Hematopoietic multipotent progenitor cell treated with erythropoietin and hydrocortisone succinate and interleukin-3 and kit ligand, for 8 days (in vitro differentiated cells): Measurements from ENCODE around the gene GPR27.

Experiments
- DNase-seq: peaks from one replicate; pipeline ENCODE4 v3.0.0-alpha.2; 2015

The GPR27 gene

DNA sequence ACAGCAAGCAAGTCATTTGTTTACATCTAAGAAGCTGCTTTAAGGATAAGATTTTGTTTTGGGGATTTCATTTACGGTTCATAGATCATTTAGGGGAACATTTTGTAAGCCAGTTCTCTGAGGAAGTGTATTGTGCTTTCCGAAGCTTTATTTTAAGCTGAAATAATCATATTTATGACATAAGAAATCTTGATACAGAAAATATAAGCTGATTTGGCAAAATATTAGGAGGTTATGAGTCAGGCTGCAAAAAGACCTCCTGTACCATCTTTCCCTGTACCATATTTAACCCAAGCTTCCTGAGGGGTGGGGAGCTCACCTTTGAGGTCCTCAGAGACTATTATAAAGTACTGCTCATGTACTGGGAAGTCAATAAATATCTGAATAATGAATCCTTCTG, 20.3 kb upstream of the GPR27 start:
- no peak for DNase-seq

DNA sequence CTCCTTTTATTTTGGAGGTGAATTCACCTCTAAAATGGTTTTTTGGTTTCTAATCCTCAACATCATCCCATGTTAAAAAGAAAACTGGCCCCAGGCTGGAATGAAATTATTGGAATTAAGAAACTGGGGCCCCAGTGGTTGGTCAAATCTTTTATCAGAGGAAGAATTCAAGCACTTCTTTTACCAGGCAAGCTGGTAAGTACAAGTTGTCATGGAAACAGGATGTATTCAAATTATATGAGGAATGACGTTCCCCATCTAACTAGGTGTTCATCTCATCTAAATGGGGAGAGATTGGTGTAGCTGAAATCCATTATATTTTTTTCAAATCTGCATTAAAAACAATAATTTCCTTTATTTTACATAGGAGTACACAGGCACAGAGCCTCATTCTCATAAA, 18.8 kb upstream of the GPR27 start:
- DNase-seq = no peak

DNA sequence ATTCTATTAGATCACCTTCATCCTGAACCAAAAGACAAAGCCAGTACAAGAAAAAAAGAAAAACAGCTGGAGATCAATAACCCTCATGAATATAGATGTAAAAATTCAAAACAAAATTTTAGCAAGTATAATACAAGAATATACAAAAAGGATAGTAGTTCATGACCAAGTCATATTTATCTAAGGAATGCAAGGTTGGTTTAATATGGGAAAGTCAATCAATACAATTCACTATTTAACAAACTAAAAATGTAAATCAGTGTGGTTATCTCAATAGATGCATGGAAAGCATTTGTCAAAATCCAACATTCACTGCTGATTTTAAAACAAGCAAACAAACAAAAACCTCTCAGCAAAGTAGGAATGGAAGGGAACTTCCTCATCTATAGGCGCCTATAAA, 11.0 kb upstream of the GPR27 start:
- no peak for DNase-seq

DNA sequence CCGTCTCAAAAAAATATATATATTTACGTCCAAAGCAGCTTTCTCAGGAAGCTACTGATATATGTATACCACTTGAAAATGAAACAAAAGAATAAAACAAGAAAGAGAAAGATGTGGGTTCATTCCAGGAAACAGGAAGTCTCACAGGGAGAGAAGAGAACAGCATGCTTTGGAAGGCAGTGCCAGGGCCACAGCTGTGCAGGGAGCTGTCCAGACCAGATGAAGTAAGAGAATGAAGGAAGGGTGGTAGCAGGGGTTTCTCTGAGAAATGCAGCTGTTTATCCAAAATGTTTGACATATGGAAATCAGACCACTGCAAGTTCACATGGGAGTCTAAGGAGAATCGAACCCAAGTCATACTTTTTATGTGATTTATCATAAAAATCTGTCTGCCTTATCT, 8.9 kb upstream of the GPR27 start:
- no peak for DNase-seq

DNA sequence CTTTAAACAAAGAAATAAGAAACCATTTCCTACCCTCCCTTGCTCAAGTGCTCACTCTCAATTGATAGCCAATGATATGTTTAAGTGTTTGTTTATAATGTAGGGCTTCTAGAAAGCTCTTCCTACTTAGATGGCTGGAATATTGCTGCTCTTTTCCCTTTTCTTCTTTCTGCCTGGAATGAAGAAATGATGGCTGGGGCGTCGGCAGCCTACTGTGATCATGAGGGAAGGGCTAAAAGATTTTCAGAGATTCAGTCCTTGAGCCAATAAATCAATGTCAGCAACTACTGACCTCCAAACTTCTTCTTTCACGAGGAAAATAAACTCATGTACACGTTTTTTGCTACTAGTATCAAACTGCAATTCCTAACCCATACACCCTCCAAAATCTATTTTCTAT, 2.1 kb upstream of the GPR27 start:
- no peak for DNase-seq

DNA sequence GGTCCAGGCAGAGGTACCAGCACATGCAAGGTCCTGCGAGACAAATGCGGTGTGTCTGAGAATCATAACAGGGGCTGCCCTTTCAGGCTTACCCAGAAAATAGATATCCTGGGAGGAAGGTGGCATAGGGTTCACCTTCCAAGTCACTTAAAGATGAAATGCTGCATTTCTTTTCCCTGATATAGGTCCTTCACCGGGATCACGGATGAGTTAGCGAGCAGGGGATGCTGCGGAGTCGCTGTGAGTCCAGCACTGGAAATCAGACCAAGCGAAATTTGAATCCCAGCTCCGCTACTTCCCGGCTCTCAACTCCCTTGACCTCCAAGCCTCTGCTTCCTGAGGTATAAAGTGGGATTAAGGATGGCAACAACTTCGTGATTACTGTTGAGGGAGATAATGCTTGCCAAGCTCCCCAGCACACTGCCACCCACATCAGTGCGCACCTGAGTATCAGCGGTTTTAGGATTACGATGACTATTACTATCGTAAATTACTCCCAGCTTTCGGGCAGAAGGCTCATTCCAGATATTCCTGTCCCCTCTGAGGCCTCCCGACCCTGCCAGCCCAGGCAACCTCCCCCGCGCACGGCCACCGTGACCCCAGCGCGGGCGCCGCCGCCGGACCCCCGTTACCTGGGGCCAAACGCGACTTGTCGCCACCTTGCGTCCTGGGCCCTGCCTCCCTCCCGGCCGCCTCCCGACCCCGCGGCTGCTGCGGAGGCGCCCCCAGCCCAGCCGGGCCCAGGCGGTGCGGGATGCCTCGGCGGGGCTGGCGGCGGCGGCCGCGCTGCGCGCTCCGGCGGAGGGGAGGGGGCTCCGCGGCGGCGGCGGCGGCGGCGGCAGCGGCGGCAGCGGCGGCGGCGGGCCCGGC, 589 bp upstream of the GPR27 start:
- DNase-seq = no peak

DNA sequence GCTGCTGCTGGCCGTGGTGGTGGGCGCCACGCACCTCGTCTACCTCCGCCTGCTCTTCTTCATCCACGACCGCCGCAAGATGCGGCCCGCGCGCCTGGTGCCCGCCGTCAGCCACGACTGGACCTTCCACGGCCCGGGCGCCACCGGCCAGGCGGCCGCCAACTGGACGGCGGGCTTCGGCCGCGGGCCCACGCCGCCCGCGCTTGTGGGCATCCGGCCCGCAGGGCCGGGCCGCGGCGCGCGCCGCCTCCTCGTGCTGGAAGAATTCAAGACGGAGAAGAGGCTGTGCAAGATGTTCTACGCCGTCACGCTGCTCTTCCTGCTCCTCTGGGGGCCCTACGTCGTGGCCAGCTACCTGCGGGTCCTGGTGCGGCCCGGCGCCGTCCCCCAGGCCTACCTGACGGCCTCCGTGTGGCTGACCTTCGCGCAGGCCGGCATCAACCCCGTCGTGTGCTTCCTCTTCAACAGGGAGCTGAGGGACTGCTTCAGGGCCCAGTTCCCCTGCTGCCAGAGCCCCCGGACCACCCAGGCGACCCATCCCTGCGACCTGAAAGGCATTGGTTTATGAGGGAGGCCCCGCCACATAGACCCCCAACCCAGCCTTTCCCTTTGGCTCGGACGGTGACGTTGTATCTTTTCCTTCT, 1.1 kb downstream of the GPR27 start:
- DNase-seq = no peak

DNA sequence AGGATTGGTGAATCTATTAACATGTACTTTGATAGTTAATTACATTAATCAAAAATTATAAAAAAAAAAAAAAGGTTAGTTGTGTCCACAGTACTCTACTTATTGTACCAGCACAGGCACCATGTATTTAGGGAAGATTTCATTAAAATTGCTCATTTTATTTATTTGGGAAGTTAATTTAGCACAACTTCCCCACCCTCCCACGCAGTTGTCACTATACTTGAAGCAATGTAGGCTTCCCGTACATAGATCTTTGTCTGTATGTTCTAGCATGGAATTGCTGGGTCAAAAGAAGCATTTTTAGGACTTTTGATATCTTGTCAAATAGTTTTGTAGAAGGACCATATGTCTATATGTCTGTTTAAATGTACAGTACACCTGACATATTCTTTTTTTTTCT, 4.4 kb downstream of the GPR27 start:
- no peak for DNase-seq

DNA sequence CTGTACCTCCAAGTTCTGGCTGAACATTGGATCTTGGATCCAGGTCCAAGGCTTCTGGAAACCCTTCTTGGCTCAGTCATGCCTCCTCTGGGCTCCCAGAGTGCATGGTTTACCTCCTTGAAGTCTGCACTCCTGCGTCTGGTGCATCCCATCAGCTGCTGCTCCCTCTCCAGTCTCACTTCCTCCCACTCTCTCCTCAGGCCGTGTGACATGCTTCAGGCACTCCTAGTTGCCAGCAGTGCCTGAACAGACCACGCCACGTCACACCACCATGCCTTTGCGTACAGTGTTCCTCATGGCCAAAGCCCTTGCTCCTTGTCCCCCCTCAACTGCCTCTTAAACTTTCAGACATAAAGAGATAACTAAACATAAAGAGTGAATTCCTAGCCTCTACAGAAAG, 5.7 kb downstream of the GPR27 start:
- no peak for DNase-seq

DNA sequence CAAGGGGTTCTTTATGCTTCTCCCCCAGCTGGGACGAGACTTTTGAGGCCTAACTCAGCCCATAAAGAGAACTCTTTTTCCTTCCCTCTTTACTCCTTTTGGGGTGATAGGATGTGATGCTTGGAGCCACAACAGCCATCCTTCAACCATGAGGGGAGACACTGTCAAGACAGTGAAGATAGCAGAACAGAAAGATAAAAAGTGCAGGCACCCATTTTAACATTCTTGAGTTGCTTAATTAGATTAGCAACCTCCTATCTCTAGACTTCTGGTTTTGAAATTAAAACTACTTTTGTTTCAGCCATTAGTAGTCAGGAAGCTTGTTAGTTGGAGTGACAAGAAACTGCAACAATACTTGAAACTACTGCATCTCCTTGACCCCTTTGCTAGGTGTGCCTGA, 6.5 kb downstream of the GPR27 start:
- no peak for DNase-seq

DNA sequence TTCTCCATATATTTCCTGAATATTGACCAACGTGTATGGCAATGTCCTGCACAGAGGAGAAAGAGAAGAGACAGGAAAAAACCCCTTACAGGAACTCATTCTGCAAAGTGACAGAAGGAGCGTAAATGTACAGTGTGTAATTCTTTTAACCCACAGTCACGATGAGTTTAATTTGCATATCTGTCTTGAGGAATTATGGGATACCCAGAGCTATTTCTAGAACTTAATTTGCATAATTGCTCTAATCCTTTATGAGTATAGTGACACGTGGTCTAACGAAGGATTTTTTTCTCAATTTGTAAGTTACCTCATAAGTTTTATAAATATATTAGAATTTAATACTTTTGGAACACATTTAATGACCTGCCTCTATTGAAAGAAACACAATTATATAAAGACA, 9.8 kb downstream of the GPR27 start:
- no peak for DNase-seq

DNA sequence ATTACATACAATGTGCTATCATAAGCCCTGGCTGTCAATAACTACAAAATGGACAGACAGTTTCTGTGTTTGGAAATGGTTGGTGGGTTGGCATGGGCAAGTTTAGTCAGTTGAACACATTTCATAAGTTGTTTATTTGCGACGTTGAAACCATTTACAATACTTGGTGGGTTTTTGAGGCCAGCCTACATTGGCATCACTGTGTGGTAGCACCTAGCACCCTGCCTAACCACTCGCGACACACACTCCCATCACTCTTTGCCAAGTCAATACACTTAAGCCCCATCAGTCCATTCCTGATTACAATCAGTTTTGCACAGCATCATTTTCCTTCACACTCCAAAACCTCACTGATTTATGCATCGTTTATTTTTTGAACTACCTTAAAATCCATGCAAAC, 17.5 kb downstream of the GPR27 start:
- no peak for DNase-seq

DNA sequence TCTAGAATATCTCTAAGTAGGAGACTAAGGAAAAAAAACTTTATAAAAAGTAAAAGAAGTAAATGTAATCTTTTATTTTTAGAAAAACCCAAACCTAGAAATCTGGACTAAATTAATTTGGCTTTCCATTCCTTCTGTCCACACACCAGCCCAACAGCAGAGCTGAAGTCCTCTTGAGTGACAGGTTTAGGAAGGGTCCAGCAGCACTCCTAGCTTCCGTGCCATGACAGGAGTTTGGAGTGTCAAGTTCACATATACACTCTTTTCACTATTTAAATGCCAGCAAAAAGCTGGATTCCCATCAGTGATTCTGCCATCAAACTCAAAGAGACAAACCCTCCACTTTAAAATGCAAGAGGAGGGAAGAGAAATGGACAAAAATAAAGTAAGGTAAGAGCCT, 18.2 kb downstream of the GPR27 start:
- DNase-seq = no peak

DNA sequence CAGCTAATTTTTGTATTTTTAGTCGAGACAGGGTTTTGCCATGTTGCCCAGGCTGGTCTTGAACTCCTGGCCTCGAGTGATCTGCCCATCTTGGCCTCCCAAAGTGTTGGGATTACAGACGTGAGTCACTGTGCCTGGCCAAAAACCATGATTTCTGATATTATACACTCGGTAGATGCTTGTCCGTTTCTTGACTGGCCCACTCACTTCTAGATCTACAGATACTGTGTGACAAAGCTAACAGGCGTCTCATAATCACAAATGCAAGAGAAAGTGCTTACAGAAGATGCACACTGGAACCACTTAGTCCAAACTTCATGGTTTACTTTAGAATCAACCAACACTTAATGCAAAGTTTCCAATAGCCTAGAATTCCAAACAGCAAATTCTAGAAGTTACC, 22.9 kb downstream of the GPR27 start:
- no peak for DNase-seq

DNA sequence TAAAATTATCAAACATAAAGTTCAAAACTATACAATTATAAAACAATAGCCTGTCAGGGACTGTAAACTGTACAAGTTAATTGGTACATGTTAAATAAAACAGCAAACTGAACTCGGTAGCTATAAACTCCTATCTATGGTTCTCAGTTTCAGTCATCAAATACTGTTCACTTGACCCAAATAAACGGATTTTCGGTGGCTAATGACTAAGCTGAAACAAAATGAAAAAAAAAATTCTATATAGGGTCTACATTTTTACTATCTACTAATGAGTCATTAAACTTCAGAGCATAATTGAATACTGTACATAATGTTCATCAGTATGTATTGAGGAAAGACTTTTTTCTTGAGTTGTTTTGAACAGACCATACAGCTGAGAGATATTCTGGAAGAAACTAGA, 24.7 kb downstream of the GPR27 start:
- no peak for DNase-seq

DNA sequence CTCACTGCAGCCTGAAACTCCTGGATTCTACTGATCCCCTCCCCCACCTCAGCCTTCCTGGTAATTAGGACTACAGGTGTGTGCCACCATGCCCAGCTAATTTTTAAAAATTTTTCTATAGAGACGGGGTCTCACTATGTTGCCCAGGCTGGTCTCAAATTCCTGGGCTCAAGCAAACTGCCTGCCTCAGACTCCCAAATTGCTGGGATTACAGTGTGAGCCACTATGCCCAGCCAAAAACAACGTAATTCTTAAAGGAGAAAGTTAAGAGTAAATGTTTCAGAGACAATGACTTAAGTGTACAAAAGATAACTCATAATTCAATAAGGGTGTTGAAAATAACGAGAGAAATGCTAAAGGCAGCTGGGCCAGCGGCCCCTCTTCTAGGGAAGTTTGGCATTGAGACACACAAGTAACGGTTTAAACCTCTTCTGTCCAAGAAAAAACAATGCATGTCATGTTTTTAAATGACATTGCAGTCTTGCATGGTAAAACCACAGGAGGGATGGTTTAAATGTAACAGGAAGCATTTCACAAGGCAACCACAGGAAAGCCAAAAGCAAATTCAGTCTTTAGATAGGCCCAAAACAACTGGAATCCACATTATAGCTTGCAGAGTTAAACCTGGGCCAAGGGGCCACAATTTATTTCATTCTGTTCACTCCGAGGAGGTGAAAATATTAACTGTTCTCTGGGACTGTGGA, 26.2 kb downstream of the GPR27 start:
- DNase-seq = peak; percentile 53

DNA sequence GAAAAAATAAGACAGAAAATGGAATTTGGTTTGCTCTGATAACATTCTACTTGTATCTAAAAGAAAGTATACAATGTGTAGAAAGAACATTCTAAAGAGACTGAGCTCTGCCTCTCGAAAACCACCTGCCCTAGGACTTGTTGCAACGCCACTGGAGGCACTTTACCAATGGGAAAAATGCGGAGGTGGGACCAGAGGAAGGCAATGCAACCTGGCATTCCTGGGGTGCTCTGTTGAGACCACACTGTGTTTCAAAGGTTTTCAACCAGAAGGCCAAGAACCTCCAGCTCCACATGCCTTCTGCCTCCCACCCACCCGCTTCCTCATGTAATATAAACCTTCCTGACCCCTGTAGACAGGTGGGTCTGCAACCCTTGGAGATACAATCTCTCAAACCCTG, 26.8 kb downstream of the GPR27 start:
- DNase-seq = no peak

DNA sequence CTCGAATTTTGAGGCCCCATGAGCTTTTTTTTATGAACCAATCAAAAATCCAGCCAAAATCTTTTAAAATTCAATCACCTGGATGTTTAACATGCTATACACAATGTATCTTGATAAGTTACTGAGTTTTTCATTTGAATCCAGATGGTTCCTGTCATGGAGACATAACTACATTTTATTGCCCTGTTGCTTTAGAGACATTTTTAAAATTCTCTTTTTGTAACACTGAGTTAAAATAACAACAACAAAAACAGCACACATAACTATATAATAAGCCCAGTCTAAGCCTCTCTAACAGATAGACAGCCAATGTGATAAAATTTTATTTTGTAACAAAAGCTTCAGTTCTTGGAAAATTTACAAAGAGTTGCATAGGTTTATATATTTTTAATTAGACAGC, 29.5 kb downstream of the GPR27 start:
- DNase-seq = no peak

DNA sequence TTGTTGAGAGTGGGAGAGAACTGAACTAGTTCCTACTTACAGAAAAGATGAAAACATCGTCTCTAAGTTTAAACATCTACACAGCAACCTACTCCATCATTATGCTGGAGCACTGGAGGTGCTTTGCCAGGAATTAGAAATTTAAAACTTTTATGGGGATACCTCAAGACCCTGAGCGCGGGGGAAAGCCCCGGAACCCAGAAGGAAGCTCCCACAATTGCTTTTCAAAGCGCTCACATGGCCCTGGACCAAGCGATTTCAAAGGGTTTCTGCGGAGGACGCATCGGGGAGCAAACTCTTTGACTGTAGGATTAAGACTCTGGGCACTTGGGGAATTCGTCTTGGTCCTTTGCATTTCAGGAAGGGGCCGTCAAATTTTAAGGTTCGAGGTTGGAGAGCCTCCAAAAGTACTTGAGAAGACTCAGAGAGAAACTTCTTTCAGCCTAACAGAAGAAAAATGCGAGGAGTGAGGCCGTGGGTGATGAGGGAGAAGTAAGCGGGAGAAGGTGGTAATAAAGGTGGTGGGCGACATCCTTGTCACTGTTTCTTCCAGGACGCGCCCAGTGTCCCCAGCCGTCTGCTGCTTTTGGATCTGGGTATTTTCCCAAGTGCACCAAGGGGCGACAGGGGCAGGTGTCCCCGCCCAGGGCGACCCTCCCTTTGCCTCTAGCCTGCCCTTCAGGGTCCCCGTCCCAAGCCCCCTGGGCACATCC, 30.7 kb downstream of the GPR27 start:
- no peak for DNase-seq

DNA sequence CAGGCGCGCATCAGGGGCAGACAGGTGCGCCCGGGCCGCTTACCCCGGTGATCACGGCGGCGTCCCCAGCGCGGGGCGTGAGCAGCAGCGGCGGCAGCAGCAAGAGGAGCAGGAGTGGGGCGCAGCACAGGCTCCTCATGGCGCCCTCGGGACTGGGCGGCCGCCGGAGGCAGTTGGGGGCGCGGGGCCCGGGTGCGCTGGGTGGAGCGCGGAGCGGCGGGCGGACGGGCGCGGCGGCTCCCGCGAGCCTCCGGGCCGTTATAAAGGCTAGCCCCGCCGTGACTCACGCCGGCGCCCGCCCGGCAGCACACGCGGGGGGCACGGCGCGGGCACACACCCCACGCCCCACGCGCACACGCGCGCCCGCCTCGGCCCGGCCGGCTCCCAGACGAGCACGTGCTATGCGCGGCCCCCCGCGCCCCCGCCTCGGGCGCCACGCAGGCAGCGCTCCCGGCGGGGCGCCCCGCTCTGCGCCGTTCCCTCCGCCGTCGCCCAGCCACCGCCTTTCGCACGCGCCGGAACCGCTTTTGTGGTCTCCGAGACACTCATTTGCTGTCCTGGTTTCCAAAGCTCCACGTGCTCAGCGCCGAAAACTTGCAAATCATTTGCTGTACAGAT, 31.4 kb downstream of the GPR27 start, which contains the start of gene PROK2:
TSS of gene PROK2 (minus strand) at position 235 of the 618 bp plus-strand sequence. CDS start at position 139, 96 bp downstream.
- peak; percentile 25 for DNase-seq

DNA sequence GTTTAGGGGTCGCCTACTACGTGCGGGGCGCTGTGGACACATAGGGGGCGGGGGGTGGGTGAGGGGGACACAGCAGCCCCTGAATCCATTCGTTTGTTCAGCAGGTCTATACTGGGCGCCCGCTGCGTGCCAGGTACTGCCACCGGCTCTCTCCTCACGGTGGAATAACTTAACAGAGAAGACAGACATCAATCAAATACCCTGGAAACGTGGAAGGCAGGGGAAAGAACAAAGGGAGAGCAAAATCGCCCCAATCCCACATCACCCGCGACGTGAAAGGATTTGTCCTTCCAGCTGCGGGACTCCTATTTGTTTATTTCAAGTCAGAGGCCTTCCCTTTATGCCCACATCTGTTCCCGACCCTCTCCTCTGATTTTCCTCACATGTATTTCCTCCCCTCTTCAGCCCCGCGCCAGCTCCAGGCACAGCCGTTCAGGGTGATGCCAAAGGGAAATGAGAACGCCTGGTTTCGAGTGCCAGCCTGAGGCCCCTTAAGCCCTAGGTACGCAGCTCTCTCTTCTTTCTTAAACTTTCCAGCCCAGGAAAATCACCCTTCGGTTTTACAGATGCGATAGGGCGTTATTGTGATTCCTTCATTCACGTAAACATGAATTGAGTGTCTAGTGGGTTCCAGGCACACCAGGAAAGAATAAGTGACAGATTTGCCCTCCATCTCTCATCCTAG, 32.0 kb downstream of the GPR27 start:
- DNase-seq = no peak

DNA sequence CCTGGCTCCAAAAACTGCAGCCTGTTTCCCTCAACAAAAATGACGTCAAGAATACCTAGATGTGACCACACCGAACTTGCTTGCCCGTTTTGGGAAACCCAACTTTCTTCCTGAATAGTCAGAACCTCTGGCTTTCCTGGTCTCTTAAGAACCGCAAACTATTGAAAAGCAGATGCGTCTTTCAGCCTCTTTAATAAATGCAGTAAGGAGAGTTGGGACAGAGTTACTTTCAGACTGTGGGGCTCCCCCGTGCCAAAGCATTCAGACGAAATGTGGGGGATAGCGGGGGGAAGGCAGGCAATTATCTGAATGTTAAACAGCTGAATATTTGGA, 32.5 kb downstream of the GPR27 start:
- DNase-seq = no peak
